Heart left ventricle (tissue), 16 donors: ENCODE data around the gene SPART. TPM values are rescaled to one million over a fixed set of nuclear protein-coding genes. Genes with fewer than 3 reads are reported as not detected.
"Not testable (repeated sequence)": the region's sequence is repeated elsewhere in the genome, so short reads cannot be mapped to it uniquely, and the experiment has no call there.

Source experiments
- ATAC-seq, 4 donors: fragments of 200-7000 bp; cut with Tn5 transposase; one replicate each; pipeline ENCODE4 v1.9.1; 2020 to 2022; ENCODE audit warnings: moderate library complexity in 4 of 4, mild to moderate bottlenecking in 3 of 4, moderate number of reproducible peaks in 1 of 4
- DNase-seq, 5 donors: peaks; one replicate each; pipeline ENCODE4 v3.0.0-alpha.2; 2020
- H3K27ac ChIP-seq, 12 donors: fragments of 200-600 bp; sonication (generic) in 4 of 12; one replicate each; pipeline versions ENCODE4 v1.5.0 to v1.8.0; 2016 to 2022; ENCODE audit warnings: mild to moderate bottlenecking in 2 of 12
- H3K27me3 ChIP-seq, 9 donors: fragments of 200-600 bp; sonication (generic) in 2 of 9; one replicate each; pipeline versions ENCODE4 v1.5.1 to v1.8.0; 2016 to 2022; ENCODE audit warnings: mild to moderate bottlenecking in 3 of 9
- H3K36me3 ChIP-seq, 9 donors: fragments of 200-600 bp; sonication (generic) in 2 of 9; one replicate each; pipeline versions ENCODE4 v1.5.0 to v1.8.0; 2018 to 2022; ENCODE audit warnings: mild to moderate bottlenecking in 2 of 9
- H3K4me1 ChIP-seq, 12 donors: fragments of 200-600 bp; sonication (generic) in 4 of 12; one replicate each; pipeline versions ENCODE4 v1.5.0 to v1.8.0; 2016 to 2022; ENCODE audit warnings: mild to moderate bottlenecking in 3 of 12
- H3K4me3 ChIP-seq, 12 donors: fragments of 200-600 bp; sonication (generic) in 4 of 12; one replicate each; pipeline versions ENCODE4 v1.5.0 to v1.8.0; 2017 to 2022; ENCODE audit warnings: mild to moderate bottlenecking in 9 of 12, moderate library complexity in 4 of 12
- H3K9me3 ChIP-seq, 12 donors: fragments of 200-600 bp; sonication (generic) in 4 of 12; one replicate each; pipeline versions ENCODE4 v1.5.0 to v1.8.0; 2016 to 2022; ENCODE audit warnings: mild to moderate bottlenecking in 1 of 12
- POLR2A ChIP-seq, 2 donors: fragments of 450-650 bp; IDR thresholded peaks; one replicate each; pipeline ENCODE4 v1.6.1; 2017; ENCODE audit warnings: antibody characterized with exemption in 2 of 2, mild to moderate bottlenecking in 2 of 2, moderate library complexity in 2 of 2
- WGBS, 4 donors: extraction: QIAGEN DNeasy Blood & Tissue Kit in 2 of 4; methylation state at CpG; one replicate each; pipeline versions ENCODE4 v1.1.5 to v1.1.7; 2013 to 2018; 5-methylcytosine and 5-hydroxymethylcytosine counted together
- intact Hi-C, 10 donors: fragments of 100-400 bp; cut with DNase I; formaldehyde crosslinking; loops; one replicate each; pipeline versions ENCODE4 v1.11.1 to v1.14.2; 2022
- polyA plus RNA-seq, 2 donors: library from polyadenylated mRNA; stranded (reverse); fragments of 200-250 nt; gene quantifications; one replicate each; pipeline ENCODE4 v1.2.3, GENCODE V29; 2013
- total RNA-seq, 9 donors: library from RNA; depleted of rRNA in 2 of 9; stranded (reverse); fragments of >200 nt in 2 of 9; fragmentation: NEBNext Ultra II Directional in 3 of 9; extraction: Animal tissue kit (Norgen Biotek cat#: 25700) in 3 of 9; gene quantifications; one replicate each; pipeline versions ENCODE4 v1.1.0 to v1.2.4, GENCODE V29; 2016 to 2023
- TF ChIP-seq, protein P1 (sequence below), 12 donors: fragments of 200-600 bp; sonication (generic) in 4 of 12; IDR thresholded peaks; one replicate each; pipeline versions ENCODE4 v1.5.0 to v1.8.0; 2018 to 2022; ENCODE audit warnings: antibody characterized with exemption in 12 of 12, mild to moderate bottlenecking in 5 of 12
- donor health status: ischemic (EF 13 %, LVEDD 7.1; RV severe dilation, severe dysfunction).
- donor health status: healthy with polysubstance abuse.
- donor health status: DM: no; HTN: yes; CAD: no.
- donor health status: DM: no; HTN: no; CAD: no.
- donor health status: ischemic (EF 25% LVEDD 6.9; RV normal size, moderate dysfunction).
- donor health status: ischemic (EF 25% LVEDD 5.7; RV mildly dilated, moderate dysfunction).
- donor health status: healthy.
- donor health status: DM: yes; HTN: yes; CAD: no.
- donor health status: ischemic (EF 35%, LVEDD 5.7; RV mildly dilated, moderate dysfunction).
- donor health status: nonischemic (EF 11% LVEDD 7.7; RV severe dilation, severe dysfunction).
- donor health status: DM: yes; HTN: yes; CAD: no.
- donor health status: PGD.
- donor health status: ischemic (EF 29% LVEDD 5.4; RV normal size, mild dysfunction).
- donor health status: nonischemic (EF 23%, LVEDD 6.1; RV moderate dilation, normal function).

SPART gene
- total and polyA plus RNA-seq, 11 donors: 12.5 to 41.5 (median 34.2) TPM

DNA sequence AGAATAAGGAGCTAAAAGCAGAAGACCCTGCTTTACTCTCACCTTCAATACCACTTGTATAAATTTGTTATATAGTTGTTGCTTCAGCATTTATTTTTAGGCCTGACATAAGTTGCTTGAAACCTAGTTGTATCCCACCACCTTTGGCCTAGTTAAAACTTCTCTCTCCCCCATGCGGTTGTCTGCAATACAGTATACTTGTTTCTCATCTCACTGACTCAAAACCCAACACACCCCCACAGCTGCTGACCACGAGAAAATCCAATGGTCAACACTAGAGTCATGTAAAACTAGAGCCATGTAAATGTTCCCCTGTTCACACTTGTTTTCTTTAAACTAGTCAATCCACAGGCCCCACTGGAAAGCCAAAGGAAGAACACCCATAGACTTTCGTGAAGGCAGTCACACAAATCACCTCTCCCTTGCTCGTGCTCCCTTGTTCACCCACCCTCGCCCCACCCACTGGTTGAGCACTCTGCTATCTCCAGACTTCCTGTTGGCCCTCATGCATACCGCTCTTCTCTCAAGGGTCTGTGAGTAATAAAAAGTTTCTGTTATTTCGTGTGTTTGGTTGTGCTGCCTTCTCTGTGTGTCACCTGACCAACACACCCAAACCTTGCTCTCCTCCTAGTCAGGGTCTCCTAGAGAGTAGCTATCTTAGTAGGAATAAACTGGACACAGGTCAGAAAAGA is 35.6 kb downstream of the SPART start:
- ATAC-seq: peak in 1 of 4 donors; percentile 49
- no peaks in the 10 kb centered on the region for H3K9me3 ChIP-seq
- peaks cover 0 to 94% (median 59%) of the 10 kb centered on the region in 9 donors for H3K36me3 ChIP-seq
- H3K27ac ChIP-seq: no peak overlapping the region
- DNase-seq: no peak
- H3K4me1 ChIP-seq: peaks cover 0 to 4% (median 0%) of the 10 kb centered on the region in 12 donors
- intact Hi-C loops: no loop called here
- 78 to 89% (median 88%) methylated on average over 7 of the region's 7 CpGs for WGBS, 4 donors
- TF ChIP-seq, protein P1, sequence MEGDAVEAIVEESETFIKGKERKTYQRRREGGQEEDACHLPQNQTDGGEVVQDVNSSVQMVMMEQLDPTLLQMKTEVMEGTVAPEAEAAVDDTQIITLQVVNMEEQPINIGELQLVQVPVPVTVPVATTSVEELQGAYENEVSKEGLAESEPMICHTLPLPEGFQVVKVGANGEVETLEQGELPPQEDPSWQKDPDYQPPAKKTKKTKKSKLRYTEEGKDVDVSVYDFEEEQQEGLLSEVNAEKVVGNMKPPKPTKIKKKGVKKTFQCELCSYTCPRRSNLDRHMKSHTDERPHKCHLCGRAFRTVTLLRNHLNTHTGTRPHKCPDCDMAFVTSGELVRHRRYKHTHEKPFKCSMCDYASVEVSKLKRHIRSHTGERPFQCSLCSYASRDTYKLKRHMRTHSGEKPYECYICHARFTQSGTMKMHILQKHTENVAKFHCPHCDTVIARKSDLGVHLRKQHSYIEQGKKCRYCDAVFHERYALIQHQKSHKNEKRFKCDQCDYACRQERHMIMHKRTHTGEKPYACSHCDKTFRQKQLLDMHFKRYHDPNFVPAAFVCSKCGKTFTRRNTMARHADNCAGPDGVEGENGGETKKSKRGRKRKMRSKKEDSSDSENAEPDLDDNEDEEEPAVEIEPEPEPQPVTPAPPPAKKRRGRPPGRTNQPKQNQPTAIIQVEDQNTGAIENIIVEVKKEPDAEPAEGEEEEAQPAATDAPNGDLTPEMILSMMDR (IDR thresholded peaks at IDR 0.05): no peak
- TF ChIP-seq POLR2A (IDR thresholded peaks at IDR 0.05): no peak
- no peak overlapping the region for H3K4me3 ChIP-seq
- no peaks in the 10 kb centered on the region for H3K27me3 ChIP-seq

DNA sequence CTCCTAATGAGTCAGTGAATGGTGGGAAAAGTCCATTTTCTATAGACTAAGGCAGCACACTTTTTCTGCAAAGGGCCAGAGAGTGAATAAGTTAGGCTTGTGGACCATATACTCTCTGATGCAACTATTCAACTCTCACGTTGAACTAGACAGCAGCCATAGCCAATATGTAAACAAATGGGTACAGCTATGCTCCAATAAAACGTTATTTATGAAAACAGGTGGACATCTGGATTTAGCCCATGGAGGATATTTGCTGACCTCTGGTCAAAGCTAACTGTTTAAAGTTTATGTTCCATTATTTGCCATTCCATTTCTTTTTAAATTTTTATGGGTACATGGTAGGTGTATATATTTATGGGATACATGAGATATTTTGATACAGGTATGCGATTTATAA is 43.9 kb downstream of the SPART start:
- Histone ChIP-seq H3K27me3 (no peaks in the 10 kb centered on the region), H3K36me3 (peaks cover 0 to 60% (median 34%) of the 10 kb centered on the region in 9 donors), H3K9me3 (no peaks in the 10 kb centered on the region), H3K27ac (no peak overlapping the region), H3K4me3 (no peak overlapping the region), H3K4me1 (peaks cover 0 to 11% (median 3%) of the 10 kb centered on the region in 12 donors)
- DNase-seq: no peak
- TF ChIP-seq, protein P1 (IDR thresholded peaks at IDR 0.05): no peak
- TF ChIP-seq POLR2A (IDR thresholded peaks at IDR 0.05): no peak
- intact Hi-C loops: no loop called here
- WGBS, 4 donors: 79 to 90% (median 87%) methylated on average over 3 of the region's 3 CpGs
- no peak for ATAC-seq

DNA sequence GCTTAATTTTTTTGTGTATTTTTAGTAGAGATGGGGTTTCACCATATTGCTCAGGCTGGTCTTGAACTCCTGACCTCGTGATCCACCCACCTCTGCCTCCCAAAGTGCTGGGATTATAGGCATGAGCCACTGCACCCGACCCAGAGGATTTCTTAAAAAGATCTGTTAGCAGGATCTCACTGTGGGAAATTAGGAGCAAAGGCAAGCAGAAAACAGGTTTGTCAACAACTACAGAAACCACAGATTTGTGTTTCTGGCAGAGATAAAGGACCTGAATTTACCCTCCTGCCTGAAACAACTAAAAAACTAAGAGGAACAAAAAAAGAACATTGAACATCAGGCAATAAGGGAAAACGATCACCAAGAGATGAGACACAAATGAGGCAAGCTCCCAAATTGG is 46.7 kb downstream of the SPART start:
- 68 to 81% (median 76%) methylated on average over 3 of the region's 3 CpGs for WGBS, 4 donors
- Histone ChIP-seq H3K36me3 (peaks cover 0 to 33% (median 18%) of the 10 kb centered on the region in 9 donors), H3K4me1 (peaks cover 0 to 16% (median 8%) of the 10 kb centered on the region in 12 donors)
- ATAC-seq, H3K4me3 ChIP-seq, DNase-seq, H3K9me3 ChIP-seq, H3K27me3 ChIP-seq, H3K27ac ChIP-seq: not testable (repeated sequence)
- intact Hi-C loops: loop anchor here in 1 of 10 donors (5.0 kb wide), 1 partner anchor 48 kb away; the partner anchor contains the start of gene SPART

DNA sequence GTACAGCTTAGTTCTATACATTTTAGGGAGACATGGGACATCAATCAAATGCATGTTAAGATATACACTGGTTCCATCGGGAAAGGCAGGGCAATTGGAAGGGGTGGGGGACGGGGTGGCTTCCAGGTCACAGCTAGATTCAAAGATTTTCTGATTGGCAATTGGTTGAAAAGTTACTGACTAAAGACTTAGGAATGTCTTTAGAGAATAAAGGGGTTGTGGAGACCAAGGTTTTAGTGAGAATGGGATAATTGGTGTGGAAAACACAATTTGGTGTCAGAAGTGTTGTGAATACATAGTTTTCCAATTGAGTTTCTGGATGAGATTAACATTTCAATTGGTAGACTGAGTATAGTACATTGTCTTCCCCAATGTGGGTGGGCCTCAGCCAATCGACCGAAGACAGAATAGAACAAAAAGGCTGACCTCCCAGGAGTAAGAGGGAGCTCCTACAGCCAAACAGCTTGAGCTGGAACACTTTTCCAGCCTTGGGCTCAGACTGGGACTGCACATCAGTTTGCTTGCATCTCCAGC is 47.6 kb downstream of the SPART start:
- Histone ChIP-seq H3K27me3 (no peaks in the 10 kb centered on the region), H3K36me3 (peaks cover 0 to 24% (median 11%) of the 10 kb centered on the region in 9 donors), H3K4me1 (peaks cover 0 to 16% (median 8%) of the 10 kb centered on the region in 12 donors), H3K9me3 (no peaks in the 10 kb centered on the region), H3K27ac (peak overlapping the region in 1 of 12 donors; percentile 85), H3K4me3 (peak overlapping the region in 6 of 12 donors; percentile 56 to 68 (median 66))
- intact Hi-C loops: loop anchor here in 1 of 10 donors (5.0 kb wide), 1 partner anchor 49 kb away; the partner anchor contains the start of gene SPART
- WGBS, 4 donors: 30 to 50% (median 35%) methylated on average over 4 of the region's 4 CpGs
- TF ChIP-seq, protein P1 (IDR thresholded peaks at IDR 0.05): no peak
- no peak for TF ChIP-seq POLR2A (IDR thresholded peaks at IDR 0.05)
- DNase-seq (no peak), ATAC-seq (peak in 1 of 4 donors; percentile 36)
